Central memory CD4-positive, alpha-beta T cell (primary cell): Measurements from ENCODE around the gene PRKG1.

Source experiments
- DNase-seq: peaks from one replicate; pipeline ENCODE4 v3.0.0; 2022

Gene PRKG1

DNA sequence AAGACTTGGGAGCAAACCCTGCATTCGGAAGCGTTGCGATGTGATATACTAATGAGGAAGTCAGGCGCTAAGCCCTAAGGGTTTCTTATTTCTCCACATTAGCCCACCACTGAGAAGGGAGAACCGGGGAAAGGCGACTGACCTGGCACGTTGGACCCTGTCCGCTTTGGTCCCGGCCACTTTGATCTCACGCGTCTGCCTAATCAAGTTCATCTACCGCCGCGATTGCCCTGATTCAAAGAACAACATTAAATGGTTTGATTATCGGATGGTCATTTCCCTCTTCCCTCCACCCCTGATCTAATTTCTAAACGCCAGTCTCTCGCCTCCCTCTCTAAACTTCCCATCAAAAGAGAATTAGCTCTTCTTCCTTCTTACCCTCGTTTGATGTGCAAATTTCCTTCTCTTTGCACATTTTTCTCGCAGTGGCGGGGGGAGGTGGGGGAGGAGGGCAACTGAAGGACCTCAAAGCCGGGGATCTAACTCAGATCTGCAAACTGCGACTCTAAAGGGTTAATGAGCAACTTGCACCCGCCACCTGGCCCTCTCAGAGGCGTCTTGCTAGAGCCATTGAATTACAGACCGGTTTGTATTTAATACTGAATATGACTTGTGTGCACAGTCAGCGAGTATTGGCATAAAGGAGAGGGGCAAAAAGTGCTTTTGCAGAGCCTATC lies 1239.1 kb downstream of the PRKG1 start:
- no peak for DNase-seq

DNA sequence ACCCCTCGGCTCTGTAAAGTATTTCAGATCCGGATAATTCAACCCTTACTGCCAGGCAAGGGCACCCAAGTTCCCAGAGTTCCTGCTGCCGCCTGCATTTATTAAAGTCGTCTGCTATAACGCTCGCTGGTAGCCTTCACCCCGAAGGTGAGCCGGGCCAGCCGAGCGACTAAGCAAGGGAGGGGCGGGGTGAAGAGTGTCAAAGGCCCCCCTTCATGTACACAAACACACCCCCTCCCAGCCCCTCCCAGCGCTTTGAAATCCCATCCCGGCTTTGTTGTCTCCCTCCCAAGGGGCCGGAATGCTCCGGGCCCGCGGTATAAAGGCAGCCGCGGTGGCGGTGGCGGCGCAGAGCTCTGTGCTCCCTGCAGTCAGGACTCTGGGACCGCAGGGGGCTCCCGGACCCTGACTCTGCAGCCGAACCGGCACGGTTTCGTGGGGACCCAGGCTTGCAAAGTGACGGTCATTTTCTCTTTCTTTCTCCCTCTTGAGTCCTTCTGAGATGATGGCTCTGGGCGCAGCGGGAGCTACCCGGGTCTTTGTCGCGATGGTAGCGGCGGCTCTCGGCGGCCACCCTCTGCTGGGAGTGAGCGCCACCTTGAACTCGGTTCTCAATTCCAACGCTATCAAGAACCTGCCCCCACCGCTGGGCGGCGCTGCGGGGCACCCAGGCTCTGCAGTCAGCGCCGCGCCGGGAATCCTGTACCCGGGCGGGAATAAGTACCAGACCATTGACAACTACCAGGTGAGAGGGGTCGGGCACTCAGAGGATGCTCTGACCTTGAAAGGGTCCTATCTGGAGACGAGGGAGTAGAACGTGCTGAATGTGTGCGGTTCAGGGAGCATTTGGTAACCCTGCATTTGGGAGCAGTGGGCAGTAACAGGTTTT lies 1239.9 kb downstream of the PRKG1 start, which contains the start of gene DKK1:
DKK1 (plus strand) TSS at position 349 of the 889 bp plus-strand sequence; CDS start at position 503, 154 bp downstream.
- no peak for DNase-seq

DNA sequence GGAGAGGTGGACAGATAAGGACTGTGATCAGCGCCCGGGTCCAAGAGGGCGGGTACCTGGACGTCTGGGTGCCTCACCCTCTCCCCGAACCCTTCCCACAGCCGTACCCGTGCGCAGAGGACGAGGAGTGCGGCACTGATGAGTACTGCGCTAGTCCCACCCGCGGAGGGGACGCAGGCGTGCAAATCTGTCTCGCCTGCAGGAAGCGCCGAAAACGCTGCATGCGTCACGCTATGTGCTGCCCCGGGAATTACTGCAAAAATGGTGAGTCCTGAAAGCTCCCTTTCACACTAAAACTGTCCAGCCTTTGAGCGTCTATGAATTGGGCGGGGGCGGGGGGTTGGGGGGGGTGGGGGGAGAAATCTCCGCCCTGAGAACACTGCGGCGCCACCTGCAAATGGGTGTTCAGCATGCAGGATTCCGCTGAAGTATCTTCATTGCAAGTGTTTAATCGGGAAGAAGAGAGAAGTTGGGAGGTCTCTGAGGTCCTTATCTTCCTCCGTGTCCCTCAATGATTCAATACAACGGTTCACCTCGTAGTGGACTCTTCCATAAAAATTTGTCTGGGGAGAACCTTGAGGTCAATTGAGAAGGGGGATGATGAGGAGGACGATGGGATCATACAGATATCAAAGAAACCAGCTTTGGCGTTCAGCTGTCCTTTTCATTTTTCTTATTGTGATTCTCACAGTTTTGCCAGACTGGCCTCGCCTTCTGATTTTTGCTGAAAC lies 1240.7 kb downstream of the PRKG1 start:
- DNase-seq = no peak

DNA sequence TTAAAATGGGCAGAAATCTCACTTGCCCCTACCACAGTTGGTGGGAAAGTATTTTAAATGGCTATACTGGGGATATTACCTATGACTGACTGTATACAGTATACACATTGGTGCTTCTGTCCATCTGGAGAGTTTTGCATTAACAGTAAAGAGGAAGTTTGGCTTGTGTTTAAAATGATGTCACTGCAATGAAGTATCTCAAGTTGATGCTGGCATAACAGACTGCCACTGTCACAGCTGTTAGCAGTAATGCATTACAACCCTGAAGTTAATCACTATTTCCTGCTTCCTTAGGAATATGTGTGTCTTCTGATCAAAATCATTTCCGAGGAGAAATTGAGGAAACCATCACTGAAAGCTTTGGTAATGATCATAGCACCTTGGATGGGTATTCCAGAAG lies 1241.7 kb downstream of the PRKG1 start:
- DNase-seq = no peak

DNA sequence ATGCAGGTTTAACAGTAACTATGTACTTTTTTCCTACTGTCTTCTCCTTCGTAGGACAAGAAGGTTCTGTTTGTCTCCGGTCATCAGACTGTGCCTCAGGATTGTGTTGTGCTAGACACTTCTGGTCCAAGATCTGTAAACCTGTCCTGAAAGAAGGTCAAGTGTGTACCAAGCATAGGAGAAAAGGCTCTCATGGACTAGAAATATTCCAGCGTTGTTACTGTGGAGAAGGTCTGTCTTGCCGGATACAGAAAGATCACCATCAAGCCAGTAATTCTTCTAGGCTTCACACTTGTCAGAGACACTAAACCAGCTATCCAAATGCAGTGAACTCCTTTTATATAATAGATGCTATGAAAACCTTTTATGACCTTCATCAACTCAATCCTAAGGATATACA lies 1242.2 kb downstream of the PRKG1 start:
- no peak for DNase-seq

DNA sequence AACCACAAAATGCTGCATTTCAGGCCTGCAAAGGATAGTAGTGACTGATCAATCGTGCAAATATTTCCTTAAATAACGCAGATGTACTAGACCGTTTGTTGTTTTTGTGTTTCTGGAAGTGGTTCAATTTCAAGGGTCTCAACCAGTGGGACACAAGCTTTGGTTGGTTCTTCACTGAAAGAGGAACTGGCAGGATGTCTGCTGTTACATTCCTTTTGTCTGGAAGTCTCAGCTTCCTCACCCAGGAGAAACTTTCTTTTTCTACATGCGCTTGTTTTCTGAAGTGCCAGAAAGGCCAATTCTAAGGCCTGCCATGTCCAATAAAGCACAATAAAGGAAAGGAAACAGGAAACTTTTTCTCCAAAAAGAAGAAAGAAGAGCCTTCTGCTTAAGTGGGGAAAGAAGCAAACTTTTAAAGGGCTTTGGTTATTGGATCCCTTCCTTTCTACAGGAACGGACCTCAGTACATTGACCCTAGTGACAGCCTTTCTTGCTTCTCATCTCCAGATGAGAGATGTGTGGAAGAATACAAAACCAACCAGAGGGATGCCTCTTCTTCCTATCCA lies 1243.9 kb downstream of the PRKG1 start:
- DNase-seq = no peak

DNA sequence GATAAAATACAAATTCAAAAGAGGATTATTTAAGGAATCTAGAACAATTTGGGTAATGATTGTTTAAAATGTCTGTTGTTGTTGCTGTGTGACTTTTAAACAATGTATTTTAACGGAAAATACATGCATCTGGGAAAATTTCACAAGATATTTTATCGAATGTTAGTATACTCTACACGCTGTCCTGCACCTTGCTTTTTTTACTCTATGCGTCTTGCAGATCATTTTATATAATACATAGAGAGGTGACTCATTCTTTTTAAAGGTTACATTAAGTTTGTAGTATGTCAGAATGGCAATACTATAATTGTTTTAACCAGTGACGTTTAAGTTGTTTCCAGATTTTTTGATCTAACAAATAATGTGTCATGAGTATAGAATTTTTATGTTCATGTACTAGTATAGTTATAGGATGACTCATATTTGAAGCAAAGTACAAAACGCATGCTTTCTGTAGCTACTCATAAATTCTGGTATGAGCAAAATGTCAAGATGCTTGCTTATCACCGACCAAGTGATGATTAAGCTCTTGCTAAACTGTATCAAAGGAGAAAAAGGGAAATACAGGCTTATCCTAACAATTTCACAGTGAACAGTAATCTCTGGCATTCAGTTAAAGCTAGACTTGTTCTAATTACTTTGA lies 1244.7 kb downstream of the PRKG1 start:
- no peak for DNase-seq

DNA sequence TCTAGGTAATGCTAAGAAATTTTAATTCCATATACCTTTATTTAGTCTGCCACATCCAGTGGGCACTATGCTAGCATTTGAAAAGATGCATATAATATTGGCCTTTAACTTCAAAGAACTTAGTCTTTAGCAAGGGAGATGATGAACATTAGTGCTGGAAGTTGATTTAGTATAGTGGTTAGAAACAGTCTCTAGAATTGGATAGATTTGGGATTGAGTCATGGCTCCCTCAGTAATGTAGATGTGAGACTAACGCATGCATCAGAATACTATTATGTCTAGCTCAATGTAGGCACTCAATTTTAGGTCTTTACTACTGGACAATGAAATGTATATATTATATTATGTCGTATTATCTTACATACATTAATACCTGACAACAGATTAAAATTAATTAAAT lies 1245.6 kb downstream of the PRKG1 start:
- DNase-seq = no peak

DNA sequence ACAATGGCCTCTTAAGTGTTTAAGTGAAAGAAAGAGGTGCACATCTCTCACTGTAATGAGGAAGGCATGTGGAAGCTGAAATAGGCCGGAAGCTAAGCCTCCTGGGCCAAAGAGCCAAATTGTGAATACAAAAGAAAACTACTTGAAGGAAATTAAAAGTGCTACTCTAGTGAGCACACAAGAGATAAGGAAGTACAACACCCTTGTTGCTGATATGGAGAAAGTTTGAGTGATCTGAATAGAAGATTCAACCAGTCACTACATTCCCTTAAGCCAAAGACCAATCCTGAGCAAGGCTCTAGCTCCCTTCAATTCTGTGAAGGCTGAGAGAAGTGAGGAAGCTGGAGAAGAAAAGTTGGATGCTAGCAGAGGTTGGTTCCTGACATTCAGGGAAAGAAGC lies 1248.0 kb downstream of the PRKG1 start:
- DNase-seq = no peak

DNA sequence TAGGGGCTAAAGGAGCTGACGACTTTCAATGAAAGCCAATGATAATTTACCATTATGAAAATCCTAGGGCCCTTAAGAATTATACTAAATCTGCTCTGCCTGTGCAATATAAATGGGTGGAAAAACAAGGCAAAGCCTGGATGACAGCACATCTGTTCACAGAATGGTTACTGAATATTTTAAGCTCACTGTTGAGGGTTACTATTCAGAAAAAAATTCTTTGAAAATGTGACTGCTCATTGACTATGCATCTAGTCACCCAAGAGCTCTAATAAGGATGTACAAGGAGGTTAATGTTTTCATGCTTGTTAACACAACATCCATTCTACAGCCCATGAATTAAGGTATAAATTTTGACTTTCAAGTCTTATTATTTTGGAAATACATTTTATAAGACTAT lies 1248.6 kb downstream of the PRKG1 start:
- DNase-seq = no peak

DNA sequence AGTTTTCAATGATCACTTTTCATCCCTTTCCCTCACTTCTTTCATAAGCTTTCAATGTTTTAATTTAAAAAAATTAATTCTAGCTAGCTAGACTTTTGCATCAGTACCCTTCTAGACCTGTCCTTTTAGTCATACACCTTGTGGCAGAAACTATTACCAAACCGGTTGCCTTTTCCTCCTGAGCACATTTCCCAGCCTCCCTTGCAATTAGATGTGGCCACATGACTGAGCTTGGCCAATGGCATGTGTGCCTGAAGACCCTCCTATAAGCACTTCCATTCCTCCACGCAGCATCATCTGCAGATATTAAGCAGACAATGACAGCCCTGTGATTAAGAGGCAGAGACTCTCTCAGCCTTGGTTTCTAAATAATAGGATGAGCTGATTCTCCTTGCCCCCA lies 1252.1 kb downstream of the PRKG1 start:
- DNase-seq = no peak

DNA sequence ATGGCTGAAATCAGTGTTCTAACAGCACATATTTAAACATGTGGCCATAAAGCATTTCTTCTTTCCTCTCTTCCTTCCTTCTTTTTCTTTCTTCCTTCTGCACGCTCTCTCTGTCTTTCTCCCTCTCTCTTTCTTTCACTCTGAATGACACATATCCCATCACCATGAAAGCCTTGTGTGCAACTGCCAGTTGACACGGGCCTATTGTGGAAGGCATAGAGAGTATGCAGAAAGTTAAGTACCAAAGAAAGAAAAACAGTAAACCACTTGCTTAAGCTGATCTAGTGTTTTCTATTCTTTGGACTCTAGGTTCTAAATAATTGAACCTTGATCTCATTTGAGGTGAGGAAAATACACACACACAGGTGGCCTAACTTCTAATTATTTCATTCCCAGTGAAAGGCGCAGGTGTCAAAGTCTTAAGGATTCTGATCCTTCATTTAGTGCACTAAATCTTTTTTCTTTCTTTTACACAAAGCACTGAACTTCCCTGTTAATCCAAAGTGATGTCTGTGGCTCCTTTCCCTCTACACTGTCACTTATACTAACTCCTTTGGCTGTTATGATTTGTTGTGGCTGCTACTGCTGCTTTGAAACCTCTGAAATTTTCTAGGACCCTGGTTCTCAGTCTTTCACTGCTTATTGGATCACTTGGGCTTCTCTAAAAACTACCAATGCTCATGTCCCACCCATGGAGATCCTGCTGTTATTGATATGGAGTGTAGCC lies 1257.5 kb downstream of the PRKG1 start:
- no peak for DNase-seq

DNA sequence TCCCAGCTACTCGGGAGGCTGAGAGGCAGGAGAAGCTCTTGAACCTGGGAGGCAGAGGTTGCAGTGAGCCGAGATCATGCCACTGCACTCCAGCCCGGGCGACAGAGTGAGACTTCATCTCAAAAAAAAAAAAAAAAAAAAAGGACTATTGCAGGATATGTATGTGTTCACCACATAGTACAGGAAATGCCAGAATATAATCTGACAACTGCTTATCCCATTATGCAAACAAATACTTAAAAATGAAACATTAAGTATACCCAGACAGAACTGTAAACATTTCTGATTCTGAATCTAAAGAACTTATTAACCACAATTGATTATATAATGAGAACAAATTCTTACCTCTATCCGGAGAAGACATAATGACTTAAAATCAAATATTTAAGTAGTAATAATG lies 1258.5 kb downstream of the PRKG1 start:
- DNase-seq = no peak

DNA sequence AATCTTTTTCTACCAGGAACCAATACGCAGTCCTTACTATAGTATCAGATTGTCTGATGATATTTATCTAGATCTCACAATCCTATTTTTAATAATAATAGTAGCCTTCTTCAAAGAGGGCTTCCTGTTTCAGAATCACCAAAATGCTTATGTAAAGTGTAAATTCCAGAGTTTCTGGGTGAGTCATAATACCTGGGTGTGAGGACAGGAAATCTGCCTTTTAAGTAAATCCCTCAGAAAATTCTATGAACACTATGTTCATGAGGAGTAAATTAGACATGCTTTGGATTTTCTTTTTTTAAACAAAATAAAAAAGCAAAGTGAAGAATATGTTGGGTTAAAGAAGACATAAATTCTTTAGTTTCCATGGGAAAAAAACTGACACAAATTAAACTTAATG lies 1260.3 kb downstream of the PRKG1 start:
- DNase-seq = no peak

DNA sequence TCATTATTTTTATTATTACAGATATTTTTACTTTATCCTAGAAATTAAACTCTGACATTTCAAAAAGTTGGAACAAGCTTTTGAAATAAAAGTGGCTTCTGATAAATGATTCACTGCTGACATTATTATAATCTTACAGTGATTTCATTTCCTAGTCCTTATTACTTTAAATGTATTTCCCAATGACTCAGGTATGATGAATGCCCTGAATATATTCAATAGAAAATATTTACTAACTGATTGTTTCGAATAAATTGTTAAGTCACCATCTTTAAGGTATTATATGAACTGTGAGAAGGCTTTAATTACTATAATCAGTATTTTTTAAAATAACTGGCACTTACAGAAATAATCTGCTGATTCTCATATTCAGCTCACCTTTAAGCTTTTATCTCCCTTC lies 1261.4 kb downstream of the PRKG1 start:
- DNase-seq = no peak

DNA sequence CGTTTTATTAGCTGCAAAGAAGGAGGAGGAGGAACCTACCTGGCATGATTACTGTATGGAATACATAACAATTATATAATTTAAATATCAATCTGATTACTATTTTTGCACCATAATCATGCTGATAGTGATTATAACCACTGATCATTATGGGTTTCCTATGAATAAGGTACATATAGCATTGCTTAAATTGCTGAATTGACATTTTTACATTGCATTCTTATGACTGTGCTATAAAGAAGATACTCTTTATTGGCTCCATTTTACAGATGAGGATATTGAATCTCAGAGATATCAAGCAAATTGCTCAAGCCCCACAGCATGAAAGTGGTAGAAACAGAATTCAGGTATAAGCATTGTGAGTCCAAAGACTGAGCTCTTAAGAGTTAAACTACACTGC lies 1262.9 kb downstream of the PRKG1 start:
- DNase-seq = no peak

DNA sequence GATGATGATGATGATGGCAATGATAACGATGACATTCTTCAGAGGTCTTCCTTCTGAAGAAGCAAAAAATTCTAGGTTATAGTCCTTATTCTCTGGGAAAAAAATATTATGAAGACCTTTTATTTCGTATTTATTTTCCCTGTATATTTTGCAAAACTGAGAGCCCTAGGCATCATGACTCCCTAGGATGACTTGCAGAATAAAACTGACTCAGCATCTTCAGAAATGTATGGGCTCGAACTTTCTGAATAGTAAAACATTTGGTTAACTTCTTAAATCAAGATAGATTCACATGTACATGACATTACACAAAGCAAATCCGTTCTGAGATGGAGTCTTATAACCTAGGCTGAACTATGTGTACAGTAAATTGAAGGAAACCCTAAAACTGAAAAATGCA lies 1269.2 kb downstream of the PRKG1 start:
- DNase-seq = no peak

DNA sequence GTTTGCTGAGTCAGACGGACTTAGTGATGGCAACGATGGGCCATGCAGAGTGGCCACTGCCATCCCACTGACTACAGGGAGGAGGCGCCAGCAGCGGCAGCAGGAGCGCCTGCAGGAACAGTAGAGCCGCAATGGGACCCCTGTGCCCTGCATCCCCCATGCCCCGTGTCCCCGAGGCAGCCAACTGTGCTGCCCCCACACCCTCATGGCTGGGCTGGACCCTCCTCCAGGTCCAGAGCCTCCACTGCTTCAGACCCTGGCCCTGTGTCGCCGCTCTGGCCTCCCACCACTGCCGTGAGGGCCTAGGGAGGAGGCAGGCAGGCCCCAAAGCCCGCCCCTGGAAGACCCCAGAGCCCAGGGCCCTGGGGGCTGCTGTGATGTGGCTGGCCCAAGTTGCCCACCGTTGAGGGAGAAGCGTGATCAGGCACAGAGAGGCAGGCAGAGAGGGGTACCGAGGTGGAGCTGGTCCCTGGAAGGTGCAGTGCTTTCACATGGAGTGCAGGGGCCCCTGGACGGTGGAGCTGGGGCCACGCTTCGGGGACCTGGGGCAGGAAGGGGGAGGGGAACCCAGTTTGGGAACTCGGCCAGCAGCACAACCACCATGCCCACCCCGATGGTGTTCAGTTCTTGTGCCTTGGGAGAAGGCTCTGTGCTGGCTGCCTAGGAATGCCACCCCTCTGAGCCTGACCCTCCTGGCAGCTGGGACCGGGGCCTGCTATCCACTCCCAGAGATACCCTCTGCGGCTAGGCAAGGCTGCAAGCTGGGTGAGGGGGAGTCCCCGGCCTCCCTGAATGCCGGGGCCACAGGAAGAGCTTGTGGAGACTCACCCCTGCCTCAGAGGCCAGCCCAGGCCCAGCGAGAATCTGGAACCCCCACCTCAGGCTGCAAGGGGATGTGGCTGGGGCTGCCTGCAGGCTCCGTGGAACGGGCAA lies 1272.4 kb downstream of the PRKG1 start:
- DNase-seq = no peak

DNA sequence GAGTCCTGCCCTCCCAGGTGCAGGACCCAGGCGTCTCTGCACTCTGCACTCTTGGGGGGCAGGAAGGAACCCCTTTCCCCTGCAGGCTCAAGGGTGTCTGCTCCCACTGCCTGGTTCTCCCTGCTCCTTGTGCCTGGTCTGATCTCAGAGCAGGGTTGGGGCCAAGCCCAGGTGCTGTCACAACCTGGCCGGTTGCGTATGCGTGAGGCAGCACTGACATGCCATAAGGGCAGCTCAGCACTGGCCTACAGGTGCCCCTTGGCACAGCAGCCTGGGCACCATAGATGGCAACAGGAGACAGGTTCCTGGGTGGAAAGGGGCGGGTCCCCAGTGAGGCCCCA lies 1273.0 kb downstream of the PRKG1 start:
- no peak for DNase-seq
